ENCODE measurements around the gene KCNQ1OT1.

Gene KCNQ1OT1

DNA sequence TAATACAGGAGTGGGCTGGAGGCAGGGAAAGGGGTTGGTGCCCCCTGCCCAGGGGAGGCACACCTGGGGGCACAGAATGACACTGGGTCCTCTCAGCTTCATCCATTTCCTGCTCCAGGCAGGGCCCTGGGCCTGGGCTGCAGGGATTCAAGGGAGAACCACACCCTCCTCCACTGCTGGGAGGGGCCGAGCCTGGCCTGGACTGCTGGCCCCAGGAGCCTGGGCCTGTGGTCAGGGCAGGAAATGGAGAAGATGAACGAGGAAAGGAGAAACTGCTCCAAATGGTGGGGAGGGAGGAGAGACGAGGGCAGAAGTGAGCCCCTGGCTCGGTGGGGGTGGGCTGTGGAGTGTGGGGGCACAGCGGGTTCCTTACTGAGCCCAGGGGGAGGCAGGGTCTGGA, 38.1 kb upstream of the KCNQ1OT1 start:
- DNase-seq (ENCODE audit: insufficient read length, low spot score) (no peak), FAIRE-seq (no peak)

DNA sequence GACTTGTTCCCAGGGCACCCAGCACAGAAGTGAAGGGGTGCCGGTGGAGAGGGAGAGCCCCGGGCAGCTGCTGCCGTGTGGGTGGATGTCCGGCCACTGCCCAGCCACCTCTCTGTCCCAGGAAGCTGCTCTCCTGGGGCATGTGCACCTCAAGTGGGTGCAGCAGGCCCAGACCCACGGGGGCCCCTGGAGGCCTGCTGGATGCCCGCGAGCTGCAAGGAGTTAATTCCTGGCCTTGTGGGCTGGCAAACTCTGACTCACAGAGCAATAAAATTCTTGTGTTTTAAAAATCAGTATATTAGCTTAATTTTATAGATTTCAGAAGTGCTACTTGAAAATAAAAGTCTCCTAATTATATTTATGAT, 37.4 kb upstream of the KCNQ1OT1 start:
- DNase-seq (ENCODE audit: insufficient read length, low spot score) (no peak), FAIRE-seq (no peak)

GRCh38 chr11:2736577-2737225, 36.9 kb upstream of the KCNQ1OT1 start:
- FAIRE-seq (no peak), DNase-seq (ENCODE audit: insufficient read length, low spot score) (no peak)

- no peak for FAIRE-seq
- DNase-seq (ENCODE audit: insufficient read length, low spot score) = no peak
Observed at GRCh38 chr11:2735053-2735589, 35.3 kb upstream of the KCNQ1OT1 start.

DNA sequence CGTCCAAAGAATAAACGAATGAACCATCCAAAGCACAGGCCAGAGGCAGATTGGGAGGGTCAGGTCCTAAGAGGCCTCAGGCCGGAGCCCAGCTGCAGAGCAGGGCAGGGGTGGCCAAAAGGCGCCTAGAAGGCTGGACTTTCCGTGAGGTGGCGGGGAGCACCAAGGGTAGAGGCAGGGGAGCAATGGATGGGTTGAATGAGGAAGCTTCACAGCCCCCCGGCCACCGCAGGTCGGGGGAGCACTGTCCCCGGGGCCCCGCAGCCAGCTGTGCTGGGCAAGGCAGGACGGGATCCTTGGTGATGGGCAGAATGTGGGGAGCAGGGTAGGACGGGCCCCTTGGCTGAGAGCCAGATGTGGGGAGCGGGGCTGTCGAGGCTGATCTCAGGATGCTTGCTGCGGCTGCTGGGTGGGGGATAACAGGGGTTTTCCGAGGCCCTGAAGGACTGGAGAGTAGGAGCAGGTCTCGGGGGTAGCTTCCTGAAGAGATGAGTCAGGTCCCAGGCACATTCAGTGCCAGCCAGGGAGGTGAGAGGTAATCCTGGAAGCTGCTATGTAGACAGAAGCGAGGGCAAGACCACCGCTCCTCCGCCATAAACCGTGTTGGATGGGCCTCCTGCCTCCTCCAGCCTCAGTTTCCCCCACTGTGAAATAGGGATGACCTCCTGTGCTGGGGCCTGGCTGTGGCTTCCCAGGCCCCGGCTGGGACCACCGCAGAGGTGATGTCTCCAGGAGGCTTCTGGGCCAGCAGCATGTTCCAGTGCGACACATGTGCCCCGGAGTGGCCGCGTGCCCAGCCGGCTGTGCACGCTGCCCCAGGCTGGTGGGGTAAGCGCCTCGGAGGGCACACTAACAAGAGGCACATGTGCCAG, 34.6 kb upstream of the KCNQ1OT1 start:
- DNase-seq (ENCODE audit: insufficient read length, low spot score) (no peak), FAIRE-seq (no peak)

- DNase-seq (ENCODE audit: insufficient read length, low spot score) = no peak
- FAIRE-seq = no peak
Observed at GRCh38 chr11:2732940-2733628, 33.3 kb upstream of the KCNQ1OT1 start.

DNA sequence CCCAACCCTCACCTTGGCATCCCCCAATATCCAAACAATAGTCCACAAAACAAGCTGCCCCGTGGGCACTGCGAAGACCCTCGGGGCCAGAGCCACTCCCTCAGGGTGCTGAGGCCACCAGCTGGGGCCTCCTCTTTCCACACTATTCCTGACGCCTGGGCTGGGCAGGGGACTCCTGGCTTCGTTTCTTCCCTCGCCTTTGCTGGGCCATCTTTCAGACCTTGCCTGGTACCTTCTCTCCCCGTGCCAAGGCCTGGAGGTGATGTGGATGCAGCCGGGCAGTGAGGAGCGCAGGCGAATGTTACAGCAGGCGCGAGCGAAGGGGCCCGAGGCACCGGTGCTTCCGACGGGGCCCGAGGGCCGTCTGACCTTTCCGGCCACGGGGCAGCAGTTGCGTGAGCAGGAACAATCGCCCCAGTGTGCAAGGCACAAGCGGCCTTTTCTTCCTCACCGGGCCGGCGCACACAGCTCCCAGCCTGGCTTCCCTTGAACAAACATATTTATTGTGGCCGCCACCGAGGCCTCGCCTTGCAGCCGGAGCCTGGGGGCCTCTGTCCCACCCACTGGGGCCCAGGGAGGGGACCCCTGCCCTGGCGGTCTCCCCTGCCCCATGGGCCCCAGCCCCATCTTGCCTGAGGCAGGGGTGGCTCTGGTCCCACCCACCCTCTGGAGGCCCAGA, 32.6 kb upstream of the KCNQ1OT1 start:
- FAIRE-seq (no peak), DNase-seq (ENCODE audit: insufficient read length, low spot score) (no peak)

GRCh38 chr11:2731130-2732125, 31.6 kb upstream of the KCNQ1OT1 start:
- no peak for DNase-seq (ENCODE audit: insufficient read length, low spot score)

GRCh38 chr11:2730272-2731129, 30.7 kb upstream of the KCNQ1OT1 start:
- no peak for FAIRE-seq
- no peak for DNase-seq (ENCODE audit: insufficient read length, low spot score)

More at GRCh38 chr11:2731130-2732125, 31.6 kb upstream of the KCNQ1OT1 start:
- no peak for FAIRE-seq

- FAIRE-seq (no peak), DNase-seq (ENCODE audit: insufficient read length, low spot score) (no peak)
Observed at GRCh38 chr11:2729841-2730240, 30.0 kb upstream of the KCNQ1OT1 start.

GRCh38 chr11:2728663-2729332, 29.0 kb upstream of the KCNQ1OT1 start:
- no peak for DNase-seq (ENCODE audit: insufficient read length, low spot score)

DNA sequence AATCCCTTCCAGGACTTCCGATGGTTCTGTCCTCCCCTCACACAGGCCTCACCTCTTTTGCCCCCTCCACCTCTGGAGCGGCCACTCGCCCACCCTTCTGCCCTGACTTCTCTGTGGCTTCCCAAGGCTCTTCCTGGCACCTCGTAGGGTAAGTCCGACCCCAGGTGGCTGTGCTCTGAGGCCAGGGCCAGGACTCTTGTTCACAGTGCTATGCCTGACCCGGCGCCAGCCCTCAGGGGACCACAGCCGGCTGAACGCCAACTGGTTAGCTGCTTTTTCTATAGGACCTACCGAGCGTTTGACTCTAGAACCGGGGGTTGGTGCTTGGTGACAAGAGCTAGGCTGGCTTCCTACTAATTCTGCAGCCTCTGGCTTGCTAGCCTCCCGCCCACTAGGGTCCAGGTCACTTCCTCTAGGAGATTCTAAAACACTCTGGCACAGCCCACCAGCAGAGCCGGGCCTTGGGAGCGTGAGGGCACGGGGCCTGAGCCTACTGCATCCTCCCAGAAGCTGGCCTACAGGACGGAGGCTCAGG, 28.4 kb upstream of the KCNQ1OT1 start:
- FAIRE-seq (no peak), DNase-seq (ENCODE audit: insufficient read length, low spot score) (no peak)

More at GRCh38 chr11:2728663-2729332, 29.0 kb upstream of the KCNQ1OT1 start:
- FAIRE-seq = no peak

DNA sequence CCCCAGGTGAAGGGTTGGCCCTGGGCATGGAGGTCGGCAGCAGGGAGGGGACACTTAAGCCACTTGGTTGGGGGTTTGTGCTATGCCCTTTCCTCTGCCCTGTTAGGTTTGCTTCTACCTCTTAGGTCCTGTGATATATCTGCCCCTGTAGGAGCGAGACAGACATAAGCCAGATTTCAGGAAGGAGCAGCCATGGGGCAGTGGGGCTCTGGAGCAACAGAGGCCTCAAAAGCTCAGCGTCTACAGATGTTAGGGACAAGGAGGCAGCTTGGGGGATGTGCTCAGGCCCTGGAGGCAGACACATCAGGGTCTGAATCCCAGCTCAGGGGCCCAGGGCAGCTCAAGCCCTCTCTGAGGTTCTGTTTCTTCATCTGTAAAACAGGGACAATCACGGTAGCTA, 27.2 kb upstream of the KCNQ1OT1 start:
- FAIRE-seq = peak; percentile 68
- DNase-seq (ENCODE audit: insufficient read length, low spot score) = no peak

- DNase-seq (ENCODE audit: insufficient read length, low spot score) (no peak), FAIRE-seq (no peak)
Observed at GRCh38 chr11:2725368-2726300, 25.8 kb upstream of the KCNQ1OT1 start.

DNA sequence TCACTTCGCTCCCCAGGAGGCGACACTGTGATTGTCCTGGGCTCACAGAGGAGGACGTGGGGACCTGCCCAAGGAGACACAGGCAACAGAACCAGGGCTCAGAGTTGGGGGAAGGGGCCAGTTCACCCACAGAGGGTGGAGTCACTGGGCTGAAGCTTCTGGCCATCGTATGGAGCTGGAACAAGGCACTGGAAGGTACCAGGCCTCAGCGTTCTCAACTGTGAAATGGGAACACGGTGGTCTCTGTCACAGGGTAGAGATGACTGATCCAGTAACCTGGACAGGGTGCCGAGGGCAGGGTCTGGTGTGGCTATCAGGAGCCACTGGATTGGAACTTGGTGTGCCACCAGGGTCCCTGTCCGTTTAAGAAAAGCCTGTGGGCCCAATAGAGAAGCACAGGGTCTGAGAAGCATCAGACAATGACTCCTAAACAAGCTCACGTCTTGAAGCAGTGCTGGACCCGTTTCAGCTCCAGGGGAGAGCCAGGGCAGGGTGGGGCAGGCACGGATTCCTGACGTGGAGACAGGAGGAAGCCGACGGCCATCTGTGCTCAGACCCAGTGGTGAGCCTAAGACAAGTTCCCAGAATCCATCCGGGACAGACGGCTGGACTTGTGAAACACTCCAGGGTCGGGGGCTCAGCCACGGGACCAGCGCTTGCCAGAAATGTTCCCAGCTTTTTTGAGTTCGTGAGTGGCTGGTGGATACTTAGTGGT, 25.0 kb upstream of the KCNQ1OT1 start:
- no peak for FAIRE-seq
- no peak for DNase-seq (ENCODE audit: insufficient read length, low spot score)

- FAIRE-seq (no peak), DNase-seq (ENCODE audit: insufficient read length, low spot score) (no peak)
Observed at GRCh38 chr11:2724104-2724503, 24.3 kb upstream of the KCNQ1OT1 start.

Measured in HTR-8/SVneo (cell line).